A673 (cell line): ENCODE results near the gene MRE11. TPM values are rescaled to one million over a fixed set of nuclear protein-coding genes. Genes with fewer than 3 reads are reported as not detected.

Experiments
- BruUV-seq: library from RNA; stranded (reverse); fragments of 400-500 nt; replicated peaks from 2 replicates; lab custom pipeline; 2021; lab: Mats Ljungman, UMichigan
- CTCF ChIA-PET: fragments of 300-600 bp; sonication (Branson Sonifier 250); formaldehyde crosslinking; loops from one replicate; lab custom pipeline; 2022; ENCODE audit warnings: antibody characterized with exemption; lab: Charles Lee
- POLR2A ChIA-PET: fragments of 300-600 bp; sonication (Branson Sonifier 250); formaldehyde crosslinking; loops from one replicate; lab custom pipeline; 2022; ENCODE audit warnings: antibody characterized with exemption; ENCODE audit not compliant: low non-redundant PET; lab: Charles Lee
- DNase-seq: peaks from one replicate; pipeline ENCODE4 v3.0.0-alpha.2; 2015; ENCODE audit warnings: low spot score
- H3K27ac ChIP-seq: fragments of 200-600 bp; sonication (generic); 2 replicates; pipeline ENCODE4 v1.5.1; 2016; ENCODE audit warnings: mixed run types, low read depth, mild to moderate bottlenecking, mixed read lengths, antibody characterized with exemption, low read length; ENCODE audit not compliant: poor library complexity, severe bottlenecking
- H3K27me3 ChIP-seq: fragments of 200-600 bp; sonication (generic); replicated peaks from 2 replicates; pipeline ENCODE4 v1.6.1; 2017; ENCODE audit warnings: mixed run types, low read depth, mild to moderate bottlenecking, mixed read lengths, antibody characterized with exemption, low read length; ENCODE audit not compliant: insufficient read depth, poor library complexity
- H3K36me3 ChIP-seq: fragments of 200-600 bp; sonication (generic); 2 replicates; pipeline ENCODE4 v1.6.1; 2016; ENCODE audit warnings: mixed run types, mild to moderate bottlenecking, mixed read lengths, antibody characterized with exemption, low read length; ENCODE audit not compliant: insufficient read depth, poor library complexity, severe bottlenecking
- H3K4me1 ChIP-seq: fragments of 200-600 bp; sonication (generic); 2 replicates; pipeline ENCODE4 v1.6.1; 2017; ENCODE audit warnings: mixed run types, mild to moderate bottlenecking, mixed read lengths, antibody characterized with exemption, low read length; ENCODE audit not compliant: insufficient read depth, poor library complexity, severe bottlenecking
- H3K4me3 ChIP-seq: fragments of 200-600 bp; sonication (generic); 2 replicates; pipeline ENCODE4 v1.5.1; 2016; ENCODE audit warnings: low read depth, mixed run types, mild to moderate bottlenecking, mixed read lengths, low read length; ENCODE audit not compliant: poor library complexity, severe bottlenecking
- H3K9me3 ChIP-seq: fragments of 200-600 bp; sonication (generic); 2 replicates; pipeline ENCODE4 v1.6.1; 2016; ENCODE audit warnings: mixed run types, low read depth, mild to moderate bottlenecking, mixed read lengths, antibody characterized with exemption, low read length; ENCODE audit not compliant: poor library complexity, severe bottlenecking
- CTCF ChIP-seq: fragments of 300-800, 200-600 bp; sonication (generic); conservative IDR thresholded peaks from 2 replicates; pipeline ENCODE4 v1.5.1; 2017; ENCODE audit warnings: low read depth, mild to moderate bottlenecking, antibody characterized with exemption, low read length, moderate library complexity, mixed read lengths
- EZH2 ChIP-seq: fragments of 200-600 bp; sonication (generic); IDR thresholded peaks from 2 replicates; pipeline ENCODE4 v1.6.1; 2017; ENCODE audit warnings: borderline replicate concordance, low read depth, mild to moderate bottlenecking, mixed read lengths, antibody characterized with exemption, low read length; ENCODE audit not compliant: poor library complexity, severe bottlenecking
- intact Hi-C: fragments of 100-400 bp; cut with micrococcal nuclease; formaldehyde crosslinking; loops from one replicate; pipeline ENCODE4 v1.10.0; 2022; ENCODE audit not compliant: unreplicated experiment
- total RNA-seq: library from RNA; stranded (reverse); gene quantifications from 2 replicates; pipeline ENCODE4 v1.2.3, GENCODE V29; 2021

Gene MRE11
- total RNA-seq, 1 experiment from 2014 or later: 44.7 TPM

GRCh38 chr11:94532211-94532610, 38.6 kb upstream of the MRE11 start:
- no TSS peak for BruUV-seq
- no peaks in the 10 kb centered on the region for H3K9me3 ChIP-seq
- CTCF ChIA-PET: no interaction called here
- no peak overlapping the region for H3K4me3 ChIP-seq
- intact Hi-C loops: no loop called here
- no peak for DNase-seq
- H3K4me1 ChIP-seq: no peaks in the 10 kb centered on the region
- TF ChIP-seq EZH2 (no peak), CTCF (no peak)
- H3K27me3 ChIP-seq: no peaks in the 10 kb centered on the region
- H3K27ac ChIP-seq: no peak overlapping the region
- no peaks in the 10 kb centered on the region for H3K36me3 ChIP-seq
- POLR2A ChIA-PET: no interaction called here

GRCh38 chr11:94528551-94528950, 34.9 kb upstream of the MRE11 start:
- Histone ChIP-seq H3K27ac (no peak overlapping the region), H3K9me3 (no peaks in the 10 kb centered on the region), H3K27me3 (no peaks in the 10 kb centered on the region), H3K36me3 (no peaks in the 10 kb centered on the region), H3K4me3 (no peak overlapping the region), H3K4me1 (no peaks in the 10 kb centered on the region)
- TF ChIP-seq CTCF (no peak), EZH2 (no peak)
- CTCF ChIA-PET: no interaction called here
- intact Hi-C loops: no loop called here
- POLR2A ChIA-PET: no interaction called here
- BruUV-seq: no TSS peak
- no peak for DNase-seq

- Histone ChIP-seq H3K4me3 (no peak overlapping the region), H3K36me3 (no peaks in the 10 kb centered on the region), H3K27ac (no peak overlapping the region), H3K4me1 (no peaks in the 10 kb centered on the region), H3K27me3 (no peaks in the 10 kb centered on the region), H3K9me3 (no peaks in the 10 kb centered on the region)
- TF ChIP-seq CTCF (no peak), EZH2 (no peak)
- ChIA-PET CTCF (no interaction called here), POLR2A (no interaction called here)
- intact Hi-C loops: no loop called here
- no TSS peak for BruUV-seq
- DNase-seq: peak; percentile 17
Measured at GRCh38 chr11:94526645-94527438, 33.2 kb upstream of the MRE11 start.
